ENCODE measurements around the gene CHI3L1. TPM values are rescaled to one million over a fixed set of nuclear protein-coding genes. Genes with fewer than 3 reads are reported as not detected.
"Not testable (repeated sequence)": the region's sequence is repeated elsewhere in the genome, so short reads cannot be mapped to it uniquely, and the experiment has no call there.

CHI3L1 gene
- total RNA-seq (2014; rRNA removed; shearing (Covaris generic)): not detected in 2 replicates

DNA sequence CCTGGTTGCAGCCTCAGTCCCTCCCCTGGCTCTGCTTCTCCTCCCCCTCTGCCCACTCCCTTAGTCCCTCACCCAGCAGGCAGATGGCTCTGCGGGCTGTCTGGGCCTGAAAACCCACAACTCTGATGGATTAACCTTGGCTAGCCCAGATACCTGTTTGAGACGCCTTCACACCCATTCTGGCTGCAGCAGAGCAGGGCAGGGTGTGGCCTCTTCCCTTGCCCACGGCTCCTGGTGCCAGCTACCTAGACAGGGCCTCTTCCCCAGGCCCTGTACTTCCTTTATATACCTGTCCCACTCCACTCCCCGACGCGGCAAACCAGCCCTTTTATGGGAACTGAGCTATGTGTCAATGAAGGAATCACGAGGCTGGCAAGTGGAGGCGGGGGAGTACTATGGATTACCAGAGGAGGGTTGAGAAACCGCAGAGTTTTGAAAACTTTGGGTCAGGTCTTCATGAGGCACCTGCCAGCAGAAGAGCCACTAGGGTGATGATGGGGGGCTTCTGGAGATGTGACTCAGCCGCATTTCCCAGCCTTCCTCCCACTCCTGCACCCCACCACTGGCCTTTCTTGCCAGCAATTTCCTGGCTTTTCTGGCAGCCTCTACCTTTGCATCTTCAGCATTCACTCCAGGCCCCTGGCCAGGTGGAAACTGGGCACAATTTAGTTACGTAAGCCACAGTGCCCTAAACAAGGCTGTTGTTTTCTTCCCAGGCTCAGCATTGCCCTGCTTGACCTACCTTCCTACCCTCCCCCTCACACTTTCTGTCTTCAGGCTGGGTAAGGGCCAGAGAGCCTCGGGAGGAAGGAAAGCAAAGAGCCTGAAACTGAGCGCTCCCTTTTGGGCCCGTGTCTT is at the start of gene CHI3L1:
Gene CHI3L1 (minus strand): TSS at position 259 of the 858 bp plus-strand sequence. CDS start 81 bp downstream, at position 178.
- no peaks in the 10 kb centered on the region for H3K9me3 ChIP-seq (replicated peaks)
- no peak within 1 kb of the TSS for H3K27ac ChIP-seq

DNA sequence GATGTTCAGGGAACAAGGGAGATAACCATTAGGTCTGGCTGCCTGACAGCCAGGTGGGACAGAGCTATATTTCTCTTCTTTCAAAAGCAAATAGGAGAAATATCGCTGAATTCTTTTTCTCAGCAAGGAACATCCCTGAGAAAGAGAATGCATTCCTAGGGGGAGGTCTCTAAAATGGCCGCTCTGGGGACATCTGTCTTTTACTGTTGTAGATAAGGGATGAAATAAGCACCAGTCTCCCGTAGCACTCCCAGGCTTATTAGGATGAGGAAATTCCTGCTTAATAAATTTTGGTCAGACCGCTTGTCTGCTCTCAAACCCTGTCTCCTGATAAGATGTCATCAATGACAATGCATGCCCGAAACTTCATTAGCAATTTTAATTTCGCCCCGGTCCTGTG is 48.4 kb upstream of the CHI3L1 start:
- H3K4me3 ChIP-seq; DNase-seq; H3K36me3 ChIP-seq; H3K4me1 ChIP-seq; H3K27me3 ChIP-seq; H3K27ac ChIP-seq; H3K9me3 ChIP-seq (replicated peaks): not testable (repeated sequence)

More for the DNA sequence above, at the start of gene CHI3L1:
- Histone ChIP-seq H3K36me3 (no peaks in the 10 kb centered on the region), H3K4me1 (peaks cover 5% of the 10 kb centered on the region), H3K4me3 (no peak within 1 kb of the TSS), H3K27me3 (no peaks in the 10 kb centered on the region)
- no peak for DNase-seq

DNA sequence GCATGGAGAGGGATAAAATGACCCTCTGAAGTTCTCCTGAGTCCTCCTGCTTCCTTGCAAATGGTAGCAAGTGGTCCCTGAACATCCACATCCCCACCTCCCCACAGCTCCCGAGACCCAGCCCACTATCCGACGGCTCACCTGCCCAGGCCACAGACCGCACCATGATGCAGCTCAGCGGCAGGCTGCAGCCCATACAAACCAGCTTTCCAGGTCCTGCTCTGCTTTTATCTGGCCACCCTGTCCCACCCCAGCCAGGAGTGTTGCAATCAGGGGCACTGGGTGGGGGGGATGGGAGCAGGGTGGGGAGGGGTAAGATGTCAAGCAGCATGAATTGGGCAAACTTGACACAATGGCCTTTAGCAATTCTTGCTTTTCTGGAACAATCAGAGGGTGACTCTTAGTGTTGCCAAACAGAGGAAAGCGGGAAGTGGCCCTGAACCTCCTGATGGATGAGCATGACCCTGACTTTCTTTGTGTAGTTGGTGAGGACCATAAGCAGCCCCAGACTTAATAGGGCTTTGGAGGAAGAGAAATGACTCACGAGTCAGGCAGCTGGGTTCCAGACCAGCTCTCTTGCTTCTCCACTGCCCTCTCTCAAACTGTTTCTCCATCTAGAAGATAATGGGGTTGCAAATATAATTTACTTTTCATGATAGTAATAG is 43.1 kb upstream of the CHI3L1 start, which contains the start of gene CHIT1:
Gene CHIT1 (minus strand): TSS at position 203 of the 665 bp plus-strand sequence. CDS start 37 bp downstream, at position 166.
- Histone ChIP-seq H3K9me3 (replicated peaks) (peaks cover 4% of the 10 kb centered on the region; the same call in 1 of the 2 replicates), H3K4me3 (no peak within 1 kb of the TSS), H3K4me1 (peaks cover 5% of the 10 kb centered on the region), H3K36me3 (no peaks in the 10 kb centered on the region), H3K27me3 (0 out of 2 replicates have a peak, but pooled peaks cover 3% of the 10 kb centered on the region), H3K27ac (no peak within 1 kb of the TSS)
- DNase-seq: no peak

- Histone ChIP-seq H3K36me3 (no peaks in the 10 kb centered on the region), H3K4me3 (no peak overlapping the region), H3K9me3 (replicated peaks) (no peaks in the 10 kb centered on the region; the same call in 1 of the 2 replicates), H3K27me3 (0 out of 2 replicates have a peak, but pooled peaks cover 3% of the 10 kb centered on the region), H3K27ac (no peak overlapping the region), H3K4me1 (peaks cover 9% of the 10 kb centered on the region)
- DNase-seq: no peak
Observed at GRCh38 chr1:203228670-203229069, 42.2 kb upstream of the CHI3L1 start.

- no peaks in the 10 kb centered on the region for H3K36me3 ChIP-seq
- no peak overlapping the region for H3K27ac ChIP-seq
- H3K4me1 ChIP-seq: peaks cover 9% of the 10 kb centered on the region
- no peak overlapping the region for H3K4me3 ChIP-seq
- H3K27me3 ChIP-seq: 0 out of 2 replicates have a peak, but pooled peaks cover 3% of the 10 kb centered on the region
- DNase-seq: no peak
- H3K9me3 ChIP-seq (replicated peaks): no peaks in the 10 kb centered on the region; the same call in 1 of the 2 replicates
Observed at GRCh38 chr1:203227371-203228083, 41.0 kb upstream of the CHI3L1 start.

GRCh38 chr1:203225071-203225470 is 38.6 kb upstream of the CHI3L1 start:
- H3K27me3 ChIP-seq: 0 out of 2 replicates have a peak, but pooled peaks cover 3% of the 10 kb centered on the region
- no peaks in the 10 kb centered on the region for H3K36me3 ChIP-seq
- H3K4me3 ChIP-seq: no peak overlapping the region

DNA sequence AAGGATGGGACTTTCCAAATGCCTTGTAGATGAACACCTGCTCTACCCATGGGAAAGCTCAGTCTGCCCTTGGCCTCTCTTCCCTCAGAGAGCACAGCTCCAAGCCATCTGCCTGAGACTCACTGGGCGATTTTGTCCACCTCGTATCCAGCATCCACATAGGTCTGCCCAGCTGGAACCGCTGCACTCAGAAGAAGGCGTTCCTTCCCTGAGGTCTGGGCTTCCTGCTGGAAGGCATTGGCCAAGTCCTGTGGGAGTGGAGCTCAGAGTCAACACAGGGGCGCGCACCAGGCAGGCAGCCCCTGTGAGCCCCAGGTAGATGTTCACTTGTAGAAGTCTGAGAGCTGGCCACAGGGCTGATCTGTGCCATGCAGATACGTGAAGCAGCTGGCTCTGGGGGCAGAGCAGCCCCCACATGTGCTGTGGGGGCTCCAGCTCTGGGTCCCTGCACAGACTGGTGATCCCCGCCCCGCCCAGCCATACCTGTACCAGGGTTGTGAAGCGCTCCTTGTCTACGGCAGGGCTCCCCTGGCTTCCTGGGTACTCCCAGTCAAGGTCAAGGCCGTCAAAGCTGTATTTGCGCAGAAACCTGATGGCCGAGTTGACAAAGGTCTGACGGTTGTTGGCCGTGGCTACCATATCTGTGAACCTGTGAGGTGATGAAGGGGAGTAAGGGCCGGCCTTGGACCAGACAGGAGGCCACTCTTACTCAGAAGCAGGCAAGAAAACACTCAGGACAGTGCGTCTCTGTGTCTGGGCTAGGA is 36.7 kb upstream of the CHI3L1 start:
- H3K27me3 ChIP-seq: 0 out of 2 replicates have a peak, but pooled peaks cover 3% of the 10 kb centered on the region
- H3K27ac ChIP-seq: no peak overlapping the region
- H3K4me1 ChIP-seq: peaks cover 9% of the 10 kb centered on the region
- no peaks in the 10 kb centered on the region; the same call in 1 of the 2 replicates for H3K9me3 ChIP-seq (replicated peaks)
- DNase-seq: no peak
- H3K36me3 ChIP-seq: no peaks in the 10 kb centered on the region
- no peak overlapping the region for H3K4me3 ChIP-seq

More at GRCh38 chr1:203225071-203225470, 38.6 kb upstream of the CHI3L1 start:
- peak in 1 of 2 experiments; percentile 49 for DNase-seq
- H3K27ac ChIP-seq: no peak overlapping the region
- no peaks in the 10 kb centered on the region; the same call in 1 of the 2 replicates for H3K9me3 ChIP-seq (replicated peaks)
- H3K4me1 ChIP-seq: peaks cover 9% of the 10 kb centered on the region

DNA sequence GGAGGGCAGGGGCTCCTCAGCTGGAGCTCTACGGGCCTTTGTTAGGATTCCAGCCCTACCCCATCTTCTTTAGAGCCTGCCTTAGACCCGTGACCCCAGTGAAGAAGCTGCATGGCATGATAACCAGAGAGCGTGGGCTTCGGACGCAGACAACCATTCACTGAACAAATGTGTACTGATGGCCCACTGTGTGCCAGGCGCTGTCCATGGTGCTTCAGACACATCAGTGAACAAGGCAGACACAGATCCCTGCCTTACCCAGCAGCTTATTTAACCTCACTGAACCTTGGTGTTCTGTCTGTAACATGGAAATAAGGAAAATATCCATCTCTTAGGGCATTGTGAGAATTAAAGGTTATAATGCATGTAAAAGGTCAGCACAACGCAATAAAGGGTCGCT is 33.4 kb upstream of the CHI3L1 start:
- Histone ChIP-seq H3K27me3 (no peaks in the 10 kb centered on the region), H3K36me3 (no peaks in the 10 kb centered on the region), H3K4me3 (no peak overlapping the region), H3K9me3 (replicated peaks) (no peaks in the 10 kb centered on the region), H3K4me1 (peaks cover 28% of the 10 kb centered on the region), H3K27ac (no peak overlapping the region)
- peak in 1 of 2 experiments; percentile 48 for DNase-seq

DNA sequence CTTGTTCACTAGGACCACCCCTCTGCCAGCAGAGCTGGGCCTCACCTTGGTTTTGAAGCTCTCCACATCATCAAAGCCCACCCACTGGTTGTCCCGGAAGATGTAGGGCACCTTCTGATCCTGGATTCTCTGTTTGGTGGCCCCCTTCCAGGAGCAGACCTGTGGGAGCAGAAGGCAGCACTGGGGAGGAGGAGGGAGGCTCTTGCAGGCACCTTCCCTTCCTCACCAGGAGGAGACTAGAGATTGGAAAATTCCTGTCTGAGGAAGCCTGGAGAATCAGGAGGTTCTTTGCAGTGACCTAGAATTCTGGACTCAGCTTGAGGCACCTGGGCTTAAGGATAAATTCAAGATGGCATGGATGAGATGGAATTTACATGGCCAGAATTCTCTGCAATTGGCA is 32.7 kb upstream of the CHI3L1 start:
- Histone ChIP-seq H3K4me1 (peaks cover 25% of the 10 kb centered on the region), H3K9me3 (replicated peaks) (no peaks in the 10 kb centered on the region), H3K27me3 (no peaks in the 10 kb centered on the region), H3K27ac (no peak overlapping the region), H3K4me3 (no peak overlapping the region), H3K36me3 (no peaks in the 10 kb centered on the region)
- no peak for DNase-seq

GRCh38 chr1:203217668-203218067 is 31.2 kb upstream of the CHI3L1 start:
- no peak overlapping the region for H3K4me3 ChIP-seq
- peaks cover 29% of the 10 kb centered on the region for H3K4me1 ChIP-seq
- no peak for DNase-seq
- H3K27me3 ChIP-seq: no peaks in the 10 kb centered on the region
- no peaks in the 10 kb centered on the region for H3K9me3 ChIP-seq (replicated peaks)
- no peaks in the 10 kb centered on the region for H3K36me3 ChIP-seq
- no peak overlapping the region for H3K27ac ChIP-seq

GRCh38 chr1:203217139-203217655 is 30.7 kb upstream of the CHI3L1 start:
- Histone ChIP-seq H3K27me3 (no peaks in the 10 kb centered on the region), H3K4me3 (no peak overlapping the region), H3K36me3 (no peaks in the 10 kb centered on the region), H3K9me3 (replicated peaks) (no peaks in the 10 kb centered on the region), H3K4me1 (peaks cover 34% of the 10 kb centered on the region), H3K27ac (no peak overlapping the region)
- DNase-seq: peak in 1 of 2 experiments; percentile 42

- H3K27me3 ChIP-seq: no peaks in the 10 kb centered on the region
- H3K27ac ChIP-seq: no peak overlapping the region
- peaks cover 41% of the 10 kb centered on the region for H3K4me1 ChIP-seq
- peak; percentile 78 to 95 for DNase-seq
- no peak overlapping the region for H3K4me3 ChIP-seq
- H3K9me3 ChIP-seq (replicated peaks): no peaks in the 10 kb centered on the region
- H3K36me3 ChIP-seq: no peaks in the 10 kb centered on the region
Observed at GRCh38 chr1:203216274-203217138, 30.0 kb upstream of the CHI3L1 start.

- Histone ChIP-seq H3K36me3 (no peaks in the 10 kb centered on the region), H3K4me1 (peaks cover 50% of the 10 kb centered on the region), H3K27me3 (no peaks in the 10 kb centered on the region), H3K4me3 (no peak overlapping the region), H3K27ac (no peak overlapping the region), H3K9me3 (replicated peaks) (no peaks in the 10 kb centered on the region)
- DNase-seq: peak; percentile 74 to 78
Observed at GRCh38 chr1:203215573-203215972, 29.1 kb upstream of the CHI3L1 start.
